Endothelial cell of umbilical vein (primary cell): ENCODE measurements around the gene MRPL57.

Experiments
- FOS ChIP-seq: IDR thresholded peaks from 2 replicates; pipeline ENCODE4 v1.6.1; 2011; ENCODE audit warnings: mild to moderate bottlenecking, low read length, moderate library complexity, borderline replicate concordance; ENCODE audit not compliant: insufficient read depth
- TF ChIP-seq, protein P1 (sequence below), 2 donors: IDR thresholded peaks; 1 replicate in 1 of 2; 2 replicates in 1 of 2; pipeline ENCODE4 v1.5.1; 2011; ENCODE audit warnings: low read length in 2 of 2, mild to moderate bottlenecking in 2 of 2, moderate library complexity in 2 of 2, control low read depth in 1 of 2, inconsistent platforms in 1 of 2, low read depth in 1 of 2; ENCODE audit not compliant: insufficient read depth in 1 of 2; ENCODE audit errors: extremely low read depth in 1 of 2

DNA sequence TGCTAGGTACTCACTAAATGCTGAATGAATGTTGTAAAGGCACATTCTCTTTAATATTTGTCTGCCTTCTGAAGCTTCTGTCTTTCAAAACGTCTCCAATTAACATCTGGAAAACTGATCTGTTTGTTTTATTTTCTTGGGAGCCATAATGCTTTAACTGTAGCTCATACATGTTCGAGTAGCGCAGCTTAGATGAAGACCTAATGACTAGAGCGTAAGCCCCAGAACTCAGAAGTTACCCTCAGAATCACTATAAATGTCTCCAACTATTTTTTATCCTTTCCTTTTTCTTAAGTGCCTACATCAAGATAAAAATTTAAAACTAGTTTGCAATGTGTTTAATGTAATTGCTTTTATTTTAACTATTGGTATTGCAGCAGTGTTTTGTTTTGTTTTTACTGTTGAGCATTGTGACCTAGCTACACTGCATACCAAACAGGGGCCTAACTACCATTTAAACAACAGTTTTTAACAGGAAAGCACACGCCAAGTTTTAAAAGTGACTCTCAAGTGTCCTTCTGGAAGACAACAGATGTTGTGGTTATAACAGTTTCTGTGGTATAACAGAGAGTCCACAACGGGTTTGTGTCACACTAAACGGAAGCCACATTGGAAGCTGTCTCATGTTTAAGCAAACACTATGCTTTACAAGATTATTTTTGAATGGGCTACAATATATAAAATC, 42.0 kb downstream of the MRPL57 start:
- TF ChIP-seq, protein P1, sequence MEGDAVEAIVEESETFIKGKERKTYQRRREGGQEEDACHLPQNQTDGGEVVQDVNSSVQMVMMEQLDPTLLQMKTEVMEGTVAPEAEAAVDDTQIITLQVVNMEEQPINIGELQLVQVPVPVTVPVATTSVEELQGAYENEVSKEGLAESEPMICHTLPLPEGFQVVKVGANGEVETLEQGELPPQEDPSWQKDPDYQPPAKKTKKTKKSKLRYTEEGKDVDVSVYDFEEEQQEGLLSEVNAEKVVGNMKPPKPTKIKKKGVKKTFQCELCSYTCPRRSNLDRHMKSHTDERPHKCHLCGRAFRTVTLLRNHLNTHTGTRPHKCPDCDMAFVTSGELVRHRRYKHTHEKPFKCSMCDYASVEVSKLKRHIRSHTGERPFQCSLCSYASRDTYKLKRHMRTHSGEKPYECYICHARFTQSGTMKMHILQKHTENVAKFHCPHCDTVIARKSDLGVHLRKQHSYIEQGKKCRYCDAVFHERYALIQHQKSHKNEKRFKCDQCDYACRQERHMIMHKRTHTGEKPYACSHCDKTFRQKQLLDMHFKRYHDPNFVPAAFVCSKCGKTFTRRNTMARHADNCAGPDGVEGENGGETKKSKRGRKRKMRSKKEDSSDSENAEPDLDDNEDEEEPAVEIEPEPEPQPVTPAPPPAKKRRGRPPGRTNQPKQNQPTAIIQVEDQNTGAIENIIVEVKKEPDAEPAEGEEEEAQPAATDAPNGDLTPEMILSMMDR (IDR thresholded peaks at IDR 0.05; ENCODE audit: extremely low read depth in 1 of 2, insufficient read depth in 1 of 2, low read depth in 1 of 2, low read length in 2 of 2), result no peak
- no peak for TF ChIP-seq FOS
